IPS-NIHi7 (cell line): Measurements from ENCODE around the gene LRIG1.

Experiments used
- DNase-seq: peaks from one replicate; pipeline ENCODE4 v3.0.0; 2012; ENCODE audit warnings: mixed read lengths; ENCODE audit errors: extremely low spot score

LRIG1 gene

GRCh38 chr3:66488492-66488891, 12.3 kb downstream of the LRIG1 start:
- DNase-seq, result no peak

GRCh38 chr3:66487465-66487864, 13.4 kb downstream of the LRIG1 start:
- DNase-seq, result no peak

- no peak for DNase-seq
These were observed 14.2 kb downstream of the LRIG1 start for GRCh38 chr3:66486646-66487045.

GRCh38 chr3:66486202-66486601, 14.6 kb downstream of the LRIG1 start:
- no peak for DNase-seq

- no peak for DNase-seq
These were observed 15.4 kb downstream of the LRIG1 start for GRCh38 chr3:66485291-66485968.

GRCh38 chr3:66484106-66484844, 16.5 kb downstream of the LRIG1 start:
- no peak for DNase-seq

GRCh38 chr3:66483409-66483906, 17.4 kb downstream of the LRIG1 start:
- no peak for DNase-seq

GRCh38 chr3:66483006-66483405, 17.8 kb downstream of the LRIG1 start:
- no peak for DNase-seq

GRCh38 chr3:66482018-66482404, 18.8 kb downstream of the LRIG1 start:
- DNase-seq, result no peak

GRCh38 chr3:66481071-66482017, 19.5 kb downstream of the LRIG1 start:
- no peak for DNase-seq

- no peak for DNase-seq
These were observed 20.2 kb downstream of the LRIG1 start for GRCh38 chr3:66480666-66481065.

GRCh38 chr3:66479532-66479947, 21.3 kb downstream of the LRIG1 start:
- no peak for DNase-seq

GRCh38 chr3:66478960-66479359, 21.9 kb downstream of the LRIG1 start:
- no peak for DNase-seq

GRCh38 chr3:66477856-66478255, 23.0 kb downstream of the LRIG1 start:
- DNase-seq, result no peak

GRCh38 chr3:66476852-66477381, 23.9 kb downstream of the LRIG1 start:
- DNase-seq, result no peak

GRCh38 chr3:66475386-66476020, 25.3 kb downstream of the LRIG1 start:
- no peak for DNase-seq

GRCh38 chr3:66473692-66474091, 27.1 kb downstream of the LRIG1 start:
- no peak for DNase-seq

GRCh38 chr3:66473181-66473580, 27.6 kb downstream of the LRIG1 start:
- DNase-seq, result no peak

GRCh38 chr3:66472313-66473134, 28.3 kb downstream of the LRIG1 start:
- DNase-seq, result no peak

- DNase-seq, result no peak
These were observed 29.7 kb downstream of the LRIG1 start for GRCh38 chr3:66470956-66471686.
